Loucy (cell line): ENCODE measurements around the gene SPSB1.

Source experiments
- EZH2phosphoT487 ChIP-seq: fragments of 200-600 bp; IDR thresholded peaks from 2 replicates; pipeline ENCODE4 v1.6.1; 2018; ENCODE audit warnings: antibody characterized with exemption, mild to moderate bottlenecking, moderate library complexity, borderline replicate concordance
- TF ChIP-seq, protein P1 (sequence below): fragments of 200-600 bp; sonication (generic); conservative IDR thresholded peaks from 2 replicates; pipeline ENCODE4 v1.5.1; 2014; ENCODE audit warnings: mild to moderate bottlenecking, antibody characterized with exemption, low read length

DNA sequence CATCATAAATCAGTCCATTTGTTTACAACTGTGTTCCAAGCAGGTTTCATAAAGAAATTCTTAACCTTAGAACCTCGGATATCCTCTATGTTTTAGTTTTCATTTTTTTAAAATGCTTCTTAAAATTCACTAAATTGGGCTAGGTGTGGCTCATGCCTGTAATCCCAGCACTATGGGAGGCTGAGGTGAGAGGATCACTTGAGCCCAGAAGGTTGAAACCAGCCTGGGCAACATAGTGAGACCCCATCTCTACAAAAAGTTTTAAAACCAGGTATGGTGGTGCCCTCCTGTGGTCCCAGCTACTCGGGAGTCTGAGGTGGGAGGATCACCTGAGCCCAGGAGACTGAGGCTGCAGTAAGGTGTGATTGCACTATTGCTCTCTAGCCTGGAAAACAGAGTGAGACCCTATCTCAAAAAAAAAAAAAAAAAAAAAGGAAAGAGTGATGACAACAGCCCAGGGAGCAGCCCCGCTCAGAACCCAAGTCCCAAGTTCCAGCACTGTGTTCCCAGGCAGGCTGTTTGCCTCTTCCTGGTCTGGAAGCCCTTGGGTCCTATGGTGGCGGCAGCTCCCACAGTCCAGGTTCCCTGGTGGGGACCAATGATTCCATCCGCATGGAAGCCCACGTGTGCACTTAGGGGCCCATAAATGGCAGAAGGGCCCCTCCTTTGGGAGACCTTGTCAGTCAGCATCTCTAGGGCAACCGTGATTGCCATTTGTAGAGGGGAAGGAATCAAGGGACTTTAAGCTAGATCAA lies 24.7 kb upstream of the SPSB1 start:
- TF ChIP-seq, protein P1, sequence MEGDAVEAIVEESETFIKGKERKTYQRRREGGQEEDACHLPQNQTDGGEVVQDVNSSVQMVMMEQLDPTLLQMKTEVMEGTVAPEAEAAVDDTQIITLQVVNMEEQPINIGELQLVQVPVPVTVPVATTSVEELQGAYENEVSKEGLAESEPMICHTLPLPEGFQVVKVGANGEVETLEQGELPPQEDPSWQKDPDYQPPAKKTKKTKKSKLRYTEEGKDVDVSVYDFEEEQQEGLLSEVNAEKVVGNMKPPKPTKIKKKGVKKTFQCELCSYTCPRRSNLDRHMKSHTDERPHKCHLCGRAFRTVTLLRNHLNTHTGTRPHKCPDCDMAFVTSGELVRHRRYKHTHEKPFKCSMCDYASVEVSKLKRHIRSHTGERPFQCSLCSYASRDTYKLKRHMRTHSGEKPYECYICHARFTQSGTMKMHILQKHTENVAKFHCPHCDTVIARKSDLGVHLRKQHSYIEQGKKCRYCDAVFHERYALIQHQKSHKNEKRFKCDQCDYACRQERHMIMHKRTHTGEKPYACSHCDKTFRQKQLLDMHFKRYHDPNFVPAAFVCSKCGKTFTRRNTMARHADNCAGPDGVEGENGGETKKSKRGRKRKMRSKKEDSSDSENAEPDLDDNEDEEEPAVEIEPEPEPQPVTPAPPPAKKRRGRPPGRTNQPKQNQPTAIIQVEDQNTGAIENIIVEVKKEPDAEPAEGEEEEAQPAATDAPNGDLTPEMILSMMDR: no peak
- TF ChIP-seq EZH2phosphoT487: no peak
